GM18873 (cell line): ENCODE data around the gene CSHL1.
"Not testable (repeated sequence)": the region's sequence is repeated elsewhere in the genome, so short reads cannot be mapped to it uniquely, and the experiment has no call there.

Source experiments
- ATAC-seq: cut with Tn5 transposase; IDR thresholded peaks from one replicate; pipeline ENCODE4 v1.9.1; 2021; ENCODE audit warnings: mild to moderate bottlenecking, moderate library complexity, moderate number of reproducible peaks; ENCODE audit not compliant: unreplicated experiment, low FRiP score

CSHL1 gene

DNA sequence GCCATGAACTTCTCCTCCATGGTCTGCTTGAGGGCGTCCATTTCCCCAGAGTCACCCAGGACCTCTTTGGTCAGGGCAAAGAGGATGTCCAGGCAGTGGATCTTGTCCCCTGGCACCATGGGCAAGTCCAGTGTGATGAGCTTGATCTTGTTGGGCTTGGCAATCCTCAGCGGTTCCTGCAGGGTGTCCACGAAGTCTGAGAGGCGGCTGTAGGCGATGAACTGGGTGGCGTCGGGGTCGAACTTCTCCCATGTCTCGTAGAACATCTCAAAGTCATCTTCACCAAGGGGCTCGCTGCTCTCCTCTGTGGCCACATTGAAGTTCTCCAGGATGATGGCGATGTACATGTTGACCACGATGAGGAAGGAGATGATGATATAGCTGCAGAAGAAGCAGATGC, 30.1 kb upstream of the CSHL1 start:
- ATAC-seq = no peak

DNA sequence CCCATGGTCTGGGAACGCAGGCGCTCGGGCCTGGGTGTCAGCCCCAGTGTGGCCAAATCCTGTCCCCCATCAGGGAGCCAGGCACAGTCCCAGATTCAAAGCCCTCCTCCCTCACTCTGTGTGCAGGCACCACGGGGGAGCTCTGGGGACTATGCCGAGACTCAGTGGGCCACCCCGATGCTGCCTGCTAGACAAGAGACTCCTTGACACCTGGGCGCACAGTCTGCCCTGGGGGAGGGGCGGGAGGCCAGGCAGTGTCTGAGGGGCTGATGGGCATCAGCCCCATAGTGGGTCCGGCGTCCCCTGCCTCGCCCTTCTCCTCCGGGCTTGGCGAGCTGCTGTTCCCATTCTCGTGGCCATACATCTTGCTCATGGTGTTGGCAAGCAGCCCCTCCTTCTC, 29.5 kb upstream of the CSHL1 start:
- no peak for ATAC-seq

DNA sequence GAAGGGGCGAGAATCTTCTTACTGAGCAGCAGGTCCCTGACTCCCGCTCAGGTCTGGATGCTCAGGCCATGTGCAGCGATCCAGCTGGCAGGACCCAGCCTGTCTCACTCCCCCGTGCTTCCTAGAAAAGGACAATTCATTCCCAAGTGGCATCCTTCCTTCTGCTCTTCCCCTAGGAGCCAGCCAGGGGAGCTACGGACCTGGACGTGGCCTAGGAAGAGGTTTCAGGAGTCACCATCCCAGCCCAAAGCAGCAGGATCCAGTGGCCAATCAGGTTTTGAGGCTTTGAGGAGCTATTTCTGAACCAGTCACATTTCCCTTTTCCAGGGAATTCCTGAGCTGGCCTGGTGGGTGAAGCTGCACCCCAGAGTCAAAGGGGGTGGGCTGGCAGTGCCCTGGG, 28.8 kb upstream of the CSHL1 start:
- ATAC-seq = no peak

DNA sequence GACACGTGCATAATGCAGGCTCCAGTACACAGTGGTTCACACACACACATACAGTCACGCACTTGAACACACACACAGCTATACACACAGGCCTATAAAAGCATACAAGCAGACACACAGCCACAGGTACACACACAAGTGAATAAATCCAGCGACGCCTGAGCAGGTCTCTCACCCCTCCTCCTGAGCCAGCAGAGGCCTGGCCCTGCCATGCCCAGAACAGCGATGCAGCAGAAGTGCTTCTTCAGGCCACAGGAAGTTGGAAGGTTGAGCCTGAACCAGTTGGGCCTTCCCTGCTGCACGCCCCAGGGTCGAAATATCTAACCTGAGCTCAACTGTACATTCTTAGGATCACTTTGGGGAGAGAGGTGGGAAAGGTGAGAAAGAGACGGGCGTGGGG, 28.3 kb upstream of the CSHL1 start:
- ATAC-seq = no peak

DNA sequence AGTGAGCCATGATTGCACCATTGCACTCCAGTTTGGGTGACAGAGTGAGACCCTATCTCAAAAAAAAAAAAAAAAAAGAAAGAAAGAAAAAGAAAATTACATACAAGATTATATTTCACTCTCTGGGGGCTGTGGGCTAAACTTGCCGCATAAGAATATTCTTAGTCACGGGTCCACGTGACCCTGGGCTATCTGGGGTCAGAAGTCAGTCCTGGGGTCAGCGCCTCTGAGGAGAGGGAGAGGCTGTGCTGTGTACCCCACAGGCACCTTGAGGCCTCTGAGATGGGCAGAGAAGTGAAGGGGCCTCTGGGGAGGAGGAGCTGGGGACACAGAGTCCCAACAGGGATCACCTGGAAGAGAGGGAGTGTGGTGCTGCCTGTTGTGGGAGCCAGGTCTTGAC, 26.9 kb upstream of the CSHL1 start:
- ATAC-seq = no peak

DNA sequence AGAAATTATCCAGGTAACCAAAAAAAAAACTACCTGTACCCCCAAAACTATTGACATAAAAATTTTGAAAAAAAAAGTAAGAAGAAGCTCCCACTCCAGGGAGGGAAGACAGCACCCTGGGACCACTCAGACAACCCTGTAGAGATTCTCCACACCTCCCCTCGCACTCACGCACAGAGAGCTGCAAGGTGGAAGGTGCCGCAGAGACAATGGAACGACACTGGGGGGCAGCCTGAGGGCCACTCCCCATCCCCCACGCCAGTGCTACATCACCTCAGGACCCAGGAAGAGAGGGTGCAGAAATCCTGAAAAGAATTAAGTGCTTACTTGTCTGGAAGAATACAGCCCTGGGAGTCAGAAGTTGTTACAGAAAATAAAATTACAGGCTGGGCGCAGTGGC, 26.3 kb upstream of the CSHL1 start:
- no peak for ATAC-seq

DNA sequence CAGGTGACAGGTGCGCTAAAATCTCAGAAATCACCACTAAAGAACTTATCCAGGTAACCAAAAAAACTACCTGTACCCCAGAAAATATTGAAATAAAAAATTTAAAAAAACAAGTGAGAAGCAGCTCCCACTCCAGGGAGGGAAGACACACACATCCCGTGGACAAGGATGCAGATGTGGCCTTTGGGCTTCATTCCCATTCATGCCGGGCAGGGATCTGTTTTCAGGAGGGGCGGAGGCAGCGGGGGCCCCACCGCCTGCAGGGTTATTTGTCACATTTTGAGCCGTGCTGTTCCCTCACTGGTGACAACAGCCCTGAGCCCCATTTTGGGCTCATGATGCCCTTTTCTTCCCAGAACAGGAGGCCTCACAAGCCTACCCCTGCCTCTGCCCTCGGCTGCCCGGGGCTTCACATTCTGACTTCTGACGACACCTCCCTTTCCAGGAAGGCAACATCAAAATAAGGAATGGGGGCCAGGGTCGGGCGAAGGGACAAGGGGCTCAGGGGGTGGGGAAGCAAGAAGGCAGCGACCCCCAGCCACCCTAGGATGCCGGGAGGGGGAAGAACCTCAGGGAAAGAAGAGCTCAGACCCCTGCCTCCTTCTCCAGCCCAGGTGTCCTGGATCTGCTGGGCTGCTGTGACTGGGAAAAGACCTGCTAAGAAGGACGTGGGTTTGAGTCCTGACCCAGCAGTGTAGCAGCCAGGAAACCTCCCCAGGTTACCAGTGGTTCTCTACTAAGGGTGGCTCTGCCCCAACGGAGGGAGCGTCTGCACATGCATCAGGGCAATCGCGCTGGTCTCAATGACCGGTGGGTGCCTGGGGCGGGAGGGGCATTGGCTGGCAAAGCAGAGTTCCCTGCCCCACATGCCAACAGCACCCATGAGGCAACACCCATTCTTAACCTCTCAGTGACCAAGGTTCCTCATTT, 23.4 kb upstream of the CSHL1 start:
- no peak for ATAC-seq

DNA sequence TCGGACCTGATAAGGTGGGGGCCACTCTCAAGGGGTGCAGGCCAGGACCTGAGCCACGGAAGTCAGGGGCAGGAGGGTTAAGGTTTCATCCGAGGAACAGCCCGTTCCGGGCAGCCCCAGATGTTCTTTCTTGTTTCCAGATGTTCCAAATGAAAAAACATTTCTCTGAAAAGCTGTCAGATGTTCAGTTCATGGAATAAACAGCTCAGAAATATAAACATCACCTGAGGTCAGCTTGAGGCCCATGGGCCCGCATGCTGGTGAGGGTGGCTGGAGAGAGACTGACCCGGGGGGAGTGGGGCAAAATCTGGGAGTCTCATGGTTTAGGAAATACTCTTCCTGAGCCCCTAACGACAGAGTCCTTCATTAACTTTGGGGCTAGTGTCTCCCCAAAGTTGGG, 22.5 kb upstream of the CSHL1 start:
- no peak for ATAC-seq

DNA sequence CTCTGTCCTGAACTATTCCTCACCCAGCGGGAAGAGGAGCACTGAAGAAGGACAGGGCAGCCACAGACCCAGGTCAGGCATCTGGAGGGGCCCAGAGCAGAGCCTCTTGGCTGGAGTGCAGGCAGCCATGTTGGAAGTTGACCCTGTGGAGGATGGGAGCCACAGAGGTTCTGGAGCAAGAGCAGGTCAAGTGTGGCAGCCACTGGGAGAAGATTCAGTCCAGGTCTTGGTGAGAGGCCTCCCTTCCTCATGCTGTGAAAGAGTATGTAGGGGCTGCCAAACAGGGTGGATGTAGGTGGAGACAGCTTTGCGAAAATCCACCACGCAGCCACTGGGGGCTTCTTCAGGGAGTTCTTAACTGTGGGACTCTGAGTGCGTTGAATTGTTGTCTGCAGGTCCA, 21.7 kb upstream of the CSHL1 start:
- ATAC-seq = no peak

DNA sequence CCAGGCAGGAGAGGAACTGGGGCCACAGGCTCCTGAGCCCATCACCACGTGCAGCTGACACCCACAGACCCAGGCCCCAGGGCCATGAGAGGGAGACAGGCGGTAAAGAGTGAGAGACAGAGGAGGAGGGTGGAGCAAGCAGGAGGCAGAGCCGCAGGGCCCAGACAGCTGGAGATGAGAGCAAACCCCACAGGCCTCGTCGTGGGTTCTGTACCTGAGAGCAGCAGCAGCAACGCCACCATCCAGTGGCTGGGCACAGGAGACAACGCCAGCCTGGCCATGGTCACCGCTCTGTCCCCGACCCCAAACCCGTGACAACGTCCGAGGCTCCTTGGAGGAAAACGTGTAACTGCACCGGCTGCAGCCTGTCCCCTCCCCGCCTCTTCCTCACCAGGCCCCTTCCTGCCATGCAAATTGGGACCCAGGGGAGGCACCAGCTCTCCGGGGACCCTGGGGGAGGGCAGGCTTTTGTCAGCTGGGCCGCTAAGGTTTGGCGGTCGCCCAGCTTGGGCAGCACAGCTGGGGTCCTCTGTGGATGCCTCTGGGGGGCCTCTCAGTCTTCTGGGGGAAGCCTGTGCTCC, 21.0 kb upstream of the CSHL1 start, which contains the start of gene CD79B:
Gene CD79B (minus strand): TSS at position 351 of the 581 bp plus-strand sequence. CDS start 70 bp downstream, at position 281.
- ATAC-seq = peak; percentile 59

DNA sequence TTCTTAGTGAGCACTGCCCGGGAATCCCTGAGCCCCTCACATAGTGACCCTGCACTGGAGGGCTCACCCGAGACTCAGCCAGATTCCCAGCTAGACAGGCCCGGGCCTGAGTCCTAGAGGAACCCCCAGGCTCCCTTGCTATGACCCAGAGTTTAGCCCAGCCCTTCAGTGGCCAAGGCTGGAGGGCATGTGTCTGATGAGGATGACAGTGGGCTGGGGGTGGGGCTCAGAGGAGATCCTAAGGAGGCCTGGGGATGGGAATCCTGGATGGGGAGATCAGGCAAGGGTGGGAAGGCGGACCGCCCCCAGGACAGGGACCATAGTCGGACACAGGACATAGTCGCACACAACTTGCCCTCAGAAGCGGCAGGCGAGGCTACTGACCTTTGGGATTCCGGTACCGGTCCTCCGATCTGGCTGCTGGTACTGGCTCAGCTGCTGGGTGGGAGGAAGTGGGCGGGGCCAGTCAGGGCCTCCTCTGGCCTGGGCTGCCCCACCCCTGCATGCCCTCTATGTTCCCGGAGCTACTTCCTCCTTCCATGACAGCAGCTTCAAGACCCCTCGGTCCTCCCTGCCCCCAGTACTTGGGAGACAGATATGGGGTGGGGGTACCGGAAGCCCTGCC, 20.0 kb upstream of the CSHL1 start:
- no peak for ATAC-seq

DNA sequence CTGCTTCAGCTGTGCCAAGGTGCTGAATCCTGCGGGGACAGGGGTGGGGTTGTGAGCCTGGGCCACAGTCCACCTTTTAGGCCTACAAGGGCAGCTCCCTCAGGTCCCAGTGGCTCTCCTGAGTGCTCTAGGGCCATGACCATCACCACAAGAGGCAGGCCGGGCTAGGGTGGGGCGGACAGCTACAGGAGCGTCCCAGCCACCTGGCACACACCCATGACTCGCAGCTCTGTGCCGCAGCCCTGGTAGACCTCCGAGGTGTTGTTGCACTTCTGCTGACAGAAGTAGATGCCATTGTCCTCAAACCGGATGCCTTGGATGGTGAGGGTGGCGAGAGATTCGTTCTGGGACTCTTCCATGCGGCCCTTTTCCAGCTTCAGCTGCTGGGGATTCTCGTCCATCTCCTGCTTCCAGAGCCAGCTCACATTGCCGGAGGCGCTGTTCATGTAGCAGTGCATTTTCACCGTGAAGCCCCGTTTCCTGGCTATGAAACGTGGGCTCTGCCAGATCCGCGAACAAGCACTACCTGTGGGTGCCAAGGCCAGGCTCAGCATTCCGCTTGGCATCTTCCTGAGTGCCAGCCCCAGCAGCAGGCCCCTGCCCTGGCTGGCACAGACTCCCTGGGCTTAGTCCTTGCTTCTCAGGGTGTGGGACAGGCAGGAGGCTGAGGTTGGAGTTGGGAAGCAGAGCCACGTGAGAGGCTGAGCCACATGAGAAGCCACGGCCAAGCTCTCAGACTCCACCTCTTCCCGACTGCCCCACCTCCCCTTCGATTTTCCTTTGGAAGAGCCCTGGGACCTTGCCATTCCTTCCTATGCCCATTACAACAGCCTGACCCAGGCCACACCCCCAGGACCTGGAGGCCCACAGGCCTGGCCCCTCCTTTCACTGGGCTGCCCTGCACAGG, 19.1 kb upstream of the CSHL1 start:
- no peak for ATAC-seq

DNA sequence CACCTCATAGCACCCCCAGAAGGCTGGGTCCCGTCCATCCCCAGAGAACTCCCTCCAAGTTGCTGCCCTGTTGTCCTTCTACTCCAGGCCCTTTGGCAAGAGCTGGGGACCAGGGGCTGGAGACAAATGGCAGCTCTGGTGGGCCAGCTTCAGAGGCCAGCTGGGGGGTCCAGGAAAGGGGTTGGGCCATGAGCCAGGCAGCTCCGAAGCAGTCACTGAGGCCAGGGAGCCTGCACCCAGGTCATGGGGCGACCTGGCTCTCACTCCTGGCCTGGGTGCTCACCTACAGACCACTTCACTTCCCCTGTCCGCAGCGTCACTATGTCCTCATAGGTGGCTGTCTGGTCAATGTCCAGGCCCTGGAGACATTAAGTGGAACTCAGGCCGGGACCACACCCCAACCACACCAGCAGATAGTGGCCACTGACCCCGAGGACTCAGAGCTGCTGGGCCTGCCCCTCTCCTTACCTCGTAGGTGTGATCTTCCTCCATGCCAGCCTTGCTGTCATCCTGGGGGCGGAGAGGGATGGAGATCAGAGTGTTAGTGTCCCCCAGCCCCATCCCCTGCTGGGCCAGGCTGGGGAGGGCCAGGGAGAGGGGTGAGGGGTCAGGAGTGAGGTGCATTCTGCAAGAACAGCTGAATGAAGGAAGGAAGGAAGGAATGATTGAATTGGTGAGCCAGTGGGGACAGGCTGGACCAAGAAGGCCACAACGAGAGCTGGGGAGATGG, 18.1 kb upstream of the CSHL1 start:
- no peak for ATAC-seq

DNA sequence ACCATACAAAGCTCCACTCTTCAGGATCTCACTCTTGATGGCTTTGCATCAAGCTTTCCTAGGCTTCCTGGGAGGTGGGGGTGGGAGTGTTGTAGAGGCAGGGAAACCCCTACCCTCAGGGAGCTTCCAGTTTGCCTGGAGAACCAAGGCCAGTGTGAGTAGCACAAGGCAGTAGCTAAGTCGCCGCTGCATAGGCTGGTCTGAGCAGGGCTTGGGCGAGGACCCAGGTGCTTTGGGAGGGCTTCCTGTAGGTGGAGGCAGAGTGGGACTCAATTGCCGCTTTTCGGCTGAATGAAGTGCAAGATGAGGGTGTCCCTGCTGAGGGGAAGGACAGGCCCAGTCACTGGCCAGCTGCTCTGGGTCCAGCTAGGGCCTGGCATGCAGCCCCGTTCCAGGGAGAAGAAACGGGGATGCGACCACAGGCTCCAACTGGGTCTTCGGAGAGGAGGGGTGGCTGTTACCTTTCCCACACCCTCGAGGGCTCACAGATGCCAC, 17.2 kb upstream of the CSHL1 start:
- no peak for ATAC-seq

DNA sequence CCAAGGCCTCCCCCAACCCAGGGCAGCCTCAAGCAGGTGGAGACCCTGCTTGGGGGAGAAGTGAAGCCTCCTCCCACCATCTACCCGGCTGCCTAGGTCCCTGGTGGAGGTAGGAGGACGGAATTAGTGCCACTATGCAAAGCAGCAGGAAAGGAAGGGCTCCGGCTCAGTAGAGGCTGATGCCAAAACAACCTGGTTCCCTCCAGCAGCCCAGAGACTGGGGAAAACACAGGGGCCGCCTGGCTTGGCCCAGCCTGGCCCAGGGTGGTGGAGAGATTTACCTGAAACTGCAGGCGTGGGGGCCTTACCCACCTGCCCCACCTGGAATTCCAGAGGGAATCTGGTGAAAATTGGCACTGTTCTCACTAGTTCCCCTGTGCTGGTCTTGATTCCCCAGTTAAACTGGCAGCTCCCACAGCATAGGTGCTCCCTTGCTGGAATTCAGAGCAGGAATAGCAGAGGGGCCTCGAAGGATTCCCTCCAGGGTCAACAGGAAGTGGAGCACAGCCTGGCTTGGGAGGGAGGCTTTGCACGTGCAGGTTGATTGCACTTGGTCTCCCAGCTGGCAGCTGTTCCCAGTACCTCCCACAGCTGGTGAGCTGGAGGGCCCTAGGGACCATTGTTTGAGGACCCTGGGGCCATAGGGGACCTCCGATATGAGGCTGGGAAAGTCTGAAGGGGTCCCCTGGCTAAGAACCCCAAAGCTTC, 16.6 kb upstream of the CSHL1 start:
- peak; percentile 38 for ATAC-seq

DNA sequence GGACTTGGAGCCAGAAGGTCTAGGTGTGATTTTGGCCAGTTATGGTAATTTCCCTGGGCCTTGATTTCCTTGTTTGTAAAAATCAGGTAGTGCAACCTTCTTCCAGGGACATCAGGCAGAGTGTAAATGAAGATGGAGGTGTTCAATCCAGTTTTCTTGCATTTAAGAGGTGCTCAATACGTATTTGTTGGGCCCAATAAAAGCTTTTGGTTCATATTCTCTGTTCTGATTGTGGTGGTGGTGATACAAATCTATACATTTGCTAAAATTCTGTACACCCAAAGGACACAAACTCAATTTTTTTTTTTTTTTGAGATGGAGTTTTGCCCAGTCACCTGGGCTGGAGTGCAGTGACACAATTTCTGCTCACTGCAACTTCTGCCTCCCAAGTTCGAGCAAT, 15.1 kb upstream of the CSHL1 start:
- ATAC-seq = no peak

DNA sequence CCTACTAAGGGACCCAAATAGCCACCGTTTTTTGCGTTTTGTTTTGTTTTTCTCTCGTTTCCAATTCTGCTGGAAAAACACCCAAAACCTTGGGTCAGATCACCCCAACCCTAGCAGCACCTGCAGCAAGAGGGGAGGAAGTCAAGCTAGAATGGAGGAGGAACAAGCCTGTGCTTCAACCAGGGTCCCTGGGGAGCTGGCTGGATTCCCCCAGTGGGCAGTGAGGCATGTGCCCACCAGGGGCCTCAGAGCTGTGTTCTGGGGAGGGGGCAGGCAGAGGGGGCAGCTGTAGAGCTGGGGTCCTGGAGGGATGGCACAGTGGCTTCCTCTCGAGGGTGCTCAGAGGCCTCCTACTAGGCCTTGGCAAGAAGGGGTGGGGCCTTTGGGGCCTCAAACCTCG, 14.6 kb upstream of the CSHL1 start:
- no peak for ATAC-seq

DNA sequence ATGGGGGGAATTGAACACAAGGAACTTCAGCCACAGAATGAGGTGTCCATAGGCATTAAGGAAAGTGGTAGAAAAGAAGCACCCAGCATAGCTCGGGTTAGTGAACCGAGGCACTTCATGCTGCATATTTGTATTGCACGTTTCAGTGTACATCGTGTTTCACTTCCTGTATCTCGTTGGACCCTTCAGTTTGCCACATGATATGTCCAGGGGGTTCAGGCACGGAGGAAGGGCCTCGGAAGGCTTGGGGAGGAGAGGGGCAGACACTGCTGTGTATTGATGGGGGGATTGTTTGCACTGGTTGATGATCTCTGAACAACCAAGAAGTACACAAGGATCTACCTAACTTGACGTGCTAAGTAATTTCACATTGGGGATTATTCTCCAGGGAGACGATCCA, 11.3 kb upstream of the CSHL1 start:
- ATAC-seq = not testable (repeated sequence)

DNA sequence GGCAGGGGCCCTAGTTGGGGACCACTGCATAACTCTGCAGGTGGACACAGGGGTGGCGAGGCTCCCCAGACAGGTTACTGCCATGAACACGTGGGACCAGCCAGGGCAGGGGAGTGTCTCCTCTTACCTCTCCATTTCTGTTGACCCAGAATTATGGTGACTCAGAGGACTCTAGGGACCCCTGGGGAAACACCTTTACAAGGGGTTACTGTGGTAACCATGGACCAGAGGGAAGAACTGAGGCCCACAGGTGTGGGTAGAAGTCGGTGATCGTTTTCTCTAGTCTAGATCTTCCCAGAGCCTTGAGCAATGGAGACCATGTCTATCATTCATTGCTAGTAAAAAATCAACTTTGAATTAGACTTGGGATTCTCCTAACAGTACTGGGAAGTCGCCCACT, 9.7 kb upstream of the CSHL1 start:
- not testable (repeated sequence) for ATAC-seq
